K562 (cell line): ENCODE measurements around the gene B3GNT4. TPM values are rescaled to one million over a fixed set of nuclear protein-coding genes. Genes with fewer than 3 reads are reported as not detected.
A peak's percentile ranks its signal among the peaks of the same experiment; 100 is the strongest.

Source experiments
- BACH1 ChIP-seq: fragments of 200-800 bp; sonication (Bioruptor generic); IDR thresholded peaks from 2 replicates; pipeline ENCODE4 v1.6.1; 2016; ENCODE audit warnings: missing genetic modification characterization, missing compliant biosample characterization
- REST ChIP-seq, 2 experiments: fragments of 450-650 bp; formaldehyde crosslinking in 1 of 2; IDR thresholded peaks; 2 replicates each; pipeline versions ENCODE4 v1.4.0 to v1.6.1; 2014 to 2020; ENCODE audit warnings: mild to moderate bottlenecking in 2 of 2, borderline replicate concordance in 1 of 2, low read depth in 1 of 2
- RFX1 ChIP-seq: fragments of 450-650 bp; IDR thresholded peaks from 2 replicates; pipeline ENCODE4 v1.6.1; 2016; ENCODE audit warnings: mild to moderate bottlenecking, moderate library complexity
- RFX5 ChIP-seq: IDR thresholded peaks from 2 replicates; pipeline ENCODE4 v1.6.1; 2011; ENCODE audit warnings: low read depth, mild to moderate bottlenecking, improper control_type of control experiment, low read length
- SMAD4 ChIP-seq: fragments of 250-450 bp; sonication (Bioruptor Pico); conservative IDR thresholded peaks from 2 replicates; pipeline ENCODE4 v1.8.0; 2021; ENCODE audit warnings: inconsistent platforms, mild to moderate bottlenecking, moderate library complexity
- ZBTB12 ChIP-seq: fragments of 250-450 bp; sonication (Bioruptor Pico); IDR thresholded peaks from 2 replicates; pipeline ENCODE4 v1.4.0; 2020
- ZBTB9 ChIP-seq: fragments of 450-650 bp; formaldehyde crosslinking; IDR thresholded peaks from 2 replicates; pipeline ENCODE4 v1.4.0; 2020; ENCODE audit warnings: mild to moderate bottlenecking, moderate library complexity
- ZFX ChIP-seq: sonication (generic); formaldehyde crosslinking; IDR thresholded peaks from 2 replicates; pipeline ENCODE4 v1.8.0; 2022; ENCODE audit warnings: mild to moderate bottlenecking, missing genetic modification reagents, moderate library complexity
- ZMIZ1 ChIP-seq, 2 experiments: fragments of 150-350 bp in 1 of 2; IDR thresholded peaks; 2 replicates each; pipeline ENCODE4 v1.6.1; 2012 to 2016; ENCODE audit warnings: low read depth in 2 of 2, low read length in 2 of 2, mild to moderate bottlenecking in 1 of 2, moderate library complexity in 1 of 2
- ZNF395 ChIP-seq: fragments of 200-800 bp; sonication (Bioruptor generic); IDR thresholded peaks from 2 replicates; pipeline ENCODE4 v1.6.1; 2017; ENCODE audit warnings: missing genetic modification characterization, missing compliant biosample characterization
- polyA plus RNA-seq, 8 experiments: library from polyadenylated mRNA; depleted of rRNA in 4 of 8; stranded (reverse) in 5 of 8; unstranded in 3 of 8; fragments of >200 nt; fragmentation: Nextera tagmentation in 2 of 8; fragmentation: Illumina TruSeq in 1 of 8; extraction: Ambion mirVana in 2 of 8; extraction: Trizol in 1 of 8; gene quantifications; 2 replicates each; pipeline versions ENCODE4 v1.2.1 to v1.2.3, GENCODE V29; 2011 to 2014; ENCODE audit warnings: inconsistent platforms in 1 of 8, missing spikeins in 1 of 8
- total RNA-seq, 7 experiments: library from RNA; depleted of rRNA in 6 of 7; stranded (reverse); fragments of >200 nt in 6 of 7; fragmentation: Illumina TruSeq in 2 of 7; extraction: Trizol in 2 of 7; gene quantifications; 2 replicates each; pipeline versions ENCODE4 v1.2.1 to v1.2.3, GENCODE V29; 2011 to 2021; ENCODE audit warnings: low replicate concordance in 1 of 7

Gene B3GNT4
- total and polyA plus RNA-seq, 9 of the 15 experiments (the other 6 are each of a cell fraction or from before 2014, with no cell fraction given), result 0.17 to 3.2 (median 1.3) TPM

- no peak for TF ChIP-seq REST (IDR thresholded peaks at IDR 0.05; ENCODE audit: borderline replicate concordance)
- TF ChIP-seq REST (CRISPR knock-in tag; IDR thresholded peaks at IDR 0.05; ENCODE audit: low read depth), result peak; percentile 73; the same call in 1 of the 2 replicates
- no peak for TF ChIP-seq RFX1
- peak; percentile 32; the same call in 1 of the 2 replicates for TF ChIP-seq SMAD4 (CRISPR knock-in tag)
- TF ChIP-seq ZFX (CRISPR knock-in tag), result no peak
- no peak for TF ChIP-seq ZBTB9
- TF ChIP-seq ZNF395, result peak; percentile 40; the same call in 1 of the 2 replicates
- peak; percentile 93 for TF ChIP-seq ZBTB12
- 0 out of 4 replicates have a peak, but pooled peaks of 1 of the 2 experiments have one; percentile 38 for TF ChIP-seq ZMIZ1 (IDR thresholded peaks at IDR 0.05; ENCODE audit: low read depth in 2 of 2, low read length in 2 of 2)
- no peak for TF ChIP-seq RFX5
- TF ChIP-seq BACH1 (tag), result no peak
Measured at GRCh38 chr12:122225683-122226365, 22.3 kb downstream of the B3GNT4 start, which contains the start of gene DIABLO (continued).
